OCI-LY7 (cell line): ENCODE results near the gene PSMA2. TPM values are rescaled to one million over a fixed set of nuclear protein-coding genes. Genes with fewer than 3 reads are reported as not detected.

Experiments used
- BruUV-seq: library from RNA; stranded (reverse); fragments of 400-500 nt; replicated peaks from 2 replicates; lab custom pipeline; 2021; lab: Mats Ljungman, UMichigan
- CTCF ChIA-PET: fragments of 300-600 bp; sonication (Branson Sonifier 250); formaldehyde crosslinking; loops from one replicate; lab custom pipeline; 2022; ENCODE audit warnings: antibody characterized with exemption; ENCODE audit not compliant: unreplicated experiment; lab: Charles Lee
- POLR2A ChIA-PET: fragments of 300-600 bp; sonication (Branson Sonifier 250); formaldehyde crosslinking; loops from one replicate; lab custom pipeline; 2022; ENCODE audit warnings: antibody characterized with exemption; lab: Charles Lee
- DNase-seq: peaks from one replicate; pipeline ENCODE4 v3.0.0-alpha.2; 2015; ENCODE audit warnings: low spot score
- H2AFZ ChIP-seq: fragments of 200-600 bp; sonication (generic), shearing (Covaris generic); 2 replicates; pipeline ENCODE4 v1.6.1; 2014; ENCODE audit warnings: mild to moderate bottlenecking, antibody characterized with exemption, low read length, moderate library complexity
- H3K27ac ChIP-seq: fragments of 200-600 bp; sonication (generic); 2 replicates; pipeline ENCODE4 v1.5.1; 2014; ENCODE audit warnings: mixed run types, low read depth, mild to moderate bottlenecking, moderate library complexity, low read length, inconsistent platforms; ENCODE audit not compliant: poor library complexity, severe bottlenecking
- H3K36me3 ChIP-seq: fragments of 200-600 bp; sonication (generic); 2 replicates; pipeline ENCODE4 v1.6.1; 2014; ENCODE audit warnings: mild to moderate bottlenecking, antibody characterized with exemption, low read length, moderate library complexity, mixed read lengths; ENCODE audit not compliant: insufficient read depth
- H3K4me1 ChIP-seq: fragments of 200-600 bp; sonication (generic); 2 replicates; pipeline ENCODE4 v1.5.1; 2014; ENCODE audit warnings: mild to moderate bottlenecking, low read length; ENCODE audit not compliant: insufficient read depth, poor library complexity, severe bottlenecking
- H3K4me2 ChIP-seq: fragments of 200-600 bp; sonication (generic); 2 replicates; pipeline ENCODE4 v1.6.1; 2014; ENCODE audit warnings: mild to moderate bottlenecking, low read length
- H3K4me3 ChIP-seq: fragments of 200-600 bp; sonication (generic); 2 replicates; pipeline ENCODE4 v1.5.1; 2014; ENCODE audit warnings: mild to moderate bottlenecking, low read depth, low read length; ENCODE audit not compliant: poor library complexity, severe bottlenecking
- H3K79me2 ChIP-seq: fragments of 200-600 bp; sonication (generic); 2 replicates; pipeline ENCODE4 v1.6.1; 2016; ENCODE audit warnings: low read depth, mild to moderate bottlenecking, low read length, moderate library complexity, mixed read lengths; ENCODE audit not compliant: insufficient read depth
- H3K9me2 ChIP-seq: fragments of 200-600 bp; sonication (generic); 2 replicates; pipeline ENCODE4 v1.6.1; 2016; ENCODE audit warnings: mild to moderate bottlenecking, low read length, mixed read lengths; ENCODE audit not compliant: insufficient read depth
- H3K9me3 ChIP-seq: fragments of 200-600 bp; sonication (generic); 2 replicates; pipeline ENCODE4 v1.6.1; 2014; ENCODE audit warnings: mild to moderate bottlenecking, mixed run types, low read length, mixed read lengths
- H4K20me1 ChIP-seq: fragments of 200-600 bp; sonication (generic); 2 replicates; pipeline ENCODE4 v1.6.1; 2014; ENCODE audit warnings: mild to moderate bottlenecking, antibody characterized with exemption, low read length, moderate library complexity, mixed read lengths; ENCODE audit not compliant: insufficient read depth
- EZH2phosphoT487 ChIP-seq: fragments of 200-600 bp; sonication (generic); IDR thresholded peaks from 2 replicates; pipeline ENCODE4 v1.6.1; 2018; ENCODE audit warnings: low read depth, borderline replicate concordance, mild to moderate bottlenecking, mixed run types, antibody characterized with exemption, low read length, moderate library complexity, mixed read lengths
- intact Hi-C: fragments of 100-400 bp; cut with micrococcal nuclease; formaldehyde crosslinking; loops from one replicate; pipeline ENCODE4 v1.10.0; 2022; ENCODE audit not compliant: unreplicated experiment
- total RNA-seq, 2 experiments: library from RNA; depleted of rRNA in 1 of 2; stranded (reverse); fragments of >200 nt in 1 of 2; shearing (Covaris generic) in 1 of 2; gene quantifications; 2 replicates each; pipeline ENCODE4 v1.2.3, GENCODE V29; 2014 to 2022
- TF ChIP-seq, protein P1 (sequence below): fragments of 200-600 bp; sonication (generic); conservative IDR thresholded peaks from 2 replicates; pipeline ENCODE4 v1.5.1; 2014; ENCODE audit warnings: mild to moderate bottlenecking, antibody characterized with exemption, low read length, moderate library complexity, mixed read lengths

Gene PSMA2
- total RNA-seq, 2 experiments from 2014 or later = 45.7 to 145 TPM

DNA sequence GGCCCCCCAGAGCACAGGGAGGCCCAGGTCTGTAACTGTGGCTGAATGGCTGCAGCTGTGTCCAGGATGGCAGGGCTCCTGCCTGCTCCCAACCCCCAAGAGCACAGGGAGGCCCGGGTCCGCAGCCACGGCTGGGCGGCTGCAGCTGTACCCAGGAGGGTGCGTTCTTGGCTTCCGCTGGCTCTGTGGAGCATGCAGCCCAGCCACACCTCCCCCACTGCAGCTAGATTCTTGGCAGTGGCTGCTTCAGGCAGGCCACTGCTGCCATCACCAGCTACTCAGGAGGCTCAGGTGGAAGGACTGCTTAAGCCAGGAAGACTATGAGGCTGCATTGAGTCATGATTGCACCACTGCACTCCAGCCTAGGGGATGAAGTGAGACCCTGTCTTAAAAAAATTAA, 48.0 kb downstream of the PSMA2 start:
- H3K27ac ChIP-seq = peak overlapping the region; percentile 66
- no TSS peak for BruUV-seq
- no peaks in the 10 kb centered on the region for H4K20me1 ChIP-seq
- peak overlapping the region; percentile 52 for H3K4me2 ChIP-seq
- ChIA-PET POLR2A (no interaction called here), CTCF (no interaction called here)
- H2AFZ ChIP-seq = peak overlapping the region; percentile 66
- no peaks in the 10 kb centered on the region; the same call in 1 of the 2 replicates for H3K9me3 ChIP-seq
- no peaks in the 10 kb centered on the region for H3K79me2 ChIP-seq
- no peaks in the 10 kb centered on the region for H3K9me2 ChIP-seq
- H3K4me1 ChIP-seq = peaks cover 65% of the 10 kb centered on the region
- no peak for TF ChIP-seq EZH2phosphoT487
- TF ChIP-seq, protein P1, sequence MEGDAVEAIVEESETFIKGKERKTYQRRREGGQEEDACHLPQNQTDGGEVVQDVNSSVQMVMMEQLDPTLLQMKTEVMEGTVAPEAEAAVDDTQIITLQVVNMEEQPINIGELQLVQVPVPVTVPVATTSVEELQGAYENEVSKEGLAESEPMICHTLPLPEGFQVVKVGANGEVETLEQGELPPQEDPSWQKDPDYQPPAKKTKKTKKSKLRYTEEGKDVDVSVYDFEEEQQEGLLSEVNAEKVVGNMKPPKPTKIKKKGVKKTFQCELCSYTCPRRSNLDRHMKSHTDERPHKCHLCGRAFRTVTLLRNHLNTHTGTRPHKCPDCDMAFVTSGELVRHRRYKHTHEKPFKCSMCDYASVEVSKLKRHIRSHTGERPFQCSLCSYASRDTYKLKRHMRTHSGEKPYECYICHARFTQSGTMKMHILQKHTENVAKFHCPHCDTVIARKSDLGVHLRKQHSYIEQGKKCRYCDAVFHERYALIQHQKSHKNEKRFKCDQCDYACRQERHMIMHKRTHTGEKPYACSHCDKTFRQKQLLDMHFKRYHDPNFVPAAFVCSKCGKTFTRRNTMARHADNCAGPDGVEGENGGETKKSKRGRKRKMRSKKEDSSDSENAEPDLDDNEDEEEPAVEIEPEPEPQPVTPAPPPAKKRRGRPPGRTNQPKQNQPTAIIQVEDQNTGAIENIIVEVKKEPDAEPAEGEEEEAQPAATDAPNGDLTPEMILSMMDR = 0 out of 2 replicates have a peak, but pooled peaks have one; percentile 21
- DNase-seq = peak; percentile 93
- no peaks in the 10 kb centered on the region; the same call in 1 of the 2 replicates for H3K36me3 ChIP-seq
- intact Hi-C loops = no loop called here
- peak overlapping the region; percentile 34 for H3K4me3 ChIP-seq

DNA sequence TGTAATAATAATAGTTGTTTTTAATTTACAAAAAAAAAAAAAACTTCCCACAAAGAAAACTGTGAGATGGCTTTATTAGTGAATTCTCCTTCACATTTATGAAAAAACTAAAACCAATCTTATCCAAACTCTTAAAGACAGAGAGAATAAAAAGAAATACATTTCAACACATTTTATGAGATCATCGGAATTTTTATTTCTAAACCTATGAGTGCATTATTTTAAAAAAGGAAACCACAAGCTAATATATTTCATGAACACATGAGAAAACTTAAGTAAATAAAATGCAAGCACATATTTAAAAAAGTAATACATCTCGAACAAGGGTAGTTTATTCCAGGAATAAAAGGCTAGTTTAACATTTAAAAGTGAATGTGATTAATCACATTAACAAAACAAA, 51.6 kb downstream of the PSMA2 start:
- H2AFZ ChIP-seq = no peak overlapping the region
- TF ChIP-seq, protein P1 = no peak
- TF ChIP-seq EZH2phosphoT487 = no peak
- no peaks in the 10 kb centered on the region; the same call in 1 of the 2 replicates for H3K36me3 ChIP-seq
- no peak for DNase-seq
- peaks cover 35% of the 10 kb centered on the region for H3K4me1 ChIP-seq
- intact Hi-C loops = no loop called here
- no peak overlapping the region for H3K4me3 ChIP-seq
- no TSS peak for BruUV-seq
- no peaks in the 10 kb centered on the region; the same call in 1 of the 2 replicates for H3K9me3 ChIP-seq
- no peaks in the 10 kb centered on the region for H3K9me2 ChIP-seq
- no peaks in the 10 kb centered on the region for H3K79me2 ChIP-seq
- H3K27ac ChIP-seq = no peak overlapping the region
- H3K4me2 ChIP-seq = no peak overlapping the region
- H4K20me1 ChIP-seq = no peaks in the 10 kb centered on the region
- ChIA-PET POLR2A (interaction anchor here (0.7 kb wide), 1 partner anchor 747 kb away, joined by 3 read pairs; no protein-coding TSS in a partner anchor), CTCF (no interaction called here)

DNA sequence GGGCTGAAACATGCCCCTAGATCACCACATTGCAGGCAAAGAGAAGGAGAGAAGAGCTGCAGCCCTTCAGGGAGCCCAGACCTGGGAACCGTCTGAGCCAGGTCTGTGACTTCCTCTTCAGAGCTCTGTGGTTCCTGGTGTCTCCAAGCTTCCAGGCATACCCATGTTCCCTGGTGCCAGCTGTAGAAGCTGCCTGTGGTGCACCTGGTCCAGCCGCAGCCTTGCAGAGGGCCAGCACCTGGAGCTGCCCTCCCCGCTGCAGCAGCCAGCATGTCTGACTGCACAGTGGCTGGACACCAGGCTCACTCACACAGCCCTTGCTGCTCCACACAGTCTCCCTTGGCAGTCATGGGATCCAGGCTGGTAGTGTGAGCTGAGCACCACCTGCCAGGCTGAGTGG, 53.7 kb downstream of the PSMA2 start:
- Histone ChIP-seq H3K79me2 (no peaks in the 10 kb centered on the region), H3K36me3 (no peaks in the 10 kb centered on the region; the same call in 1 of the 2 replicates), H3K9me2 (no peaks in the 10 kb centered on the region), H3K4me1 (peaks cover 15% of the 10 kb centered on the region), H3K9me3 (no peaks in the 10 kb centered on the region; the same call in 1 of the 2 replicates), H2AFZ (peak overlapping the region; percentile 42; the same call in 1 of the 2 replicates), H3K4me3 (no peak overlapping the region), H3K4me2 (no peak overlapping the region), H3K27ac (no peak overlapping the region), H4K20me1 (no peaks in the 10 kb centered on the region)
- ChIA-PET CTCF (no interaction called here), POLR2A (interaction anchor here (0.8 to 1.2 kb wide), 3 partner anchors 9 to 32 kb away, joined by 3 to 4 read pairs (median 4); no protein-coding TSS in a partner anchor)
- intact Hi-C loops = no loop called here
- no peak for DNase-seq
- no TSS peak for BruUV-seq
- TF ChIP-seq, protein P1 = no peak
- TF ChIP-seq EZH2phosphoT487 = no peak
